HFF-Myc (cell line): ENCODE measurements around the gene TRPV6.

Experiments used
- DNase-seq: peaks from one replicate; pipeline ENCODE4 v3.0.0-alpha.2; 2011; ENCODE audit warnings: low read depth; ENCODE audit errors: extremely low read depth
- H3K4me3 ChIP-seq: replicated peaks from 2 replicates; pipeline ENCODE4 v1.5.1; 2011; ENCODE audit warnings: low read depth, mild to moderate bottlenecking, control low read depth, low read length
- CTCF ChIP-seq: IDR thresholded peaks from 2 replicates; pipeline ENCODE4 v1.5.1; 2012; ENCODE audit warnings: mild to moderate bottlenecking, low read depth, low read length, control low read depth; ENCODE audit errors: missing control alignments

The TRPV6 gene

GRCh38 chr7:142916508-142916907 is 31.0 kb upstream of the TRPV6 start:
- TF ChIP-seq CTCF = no peak
- no peak overlapping the region for H3K4me3 ChIP-seq
- DNase-seq = no peak

GRCh38 chr7:142915315-142915714 is 29.8 kb upstream of the TRPV6 start:
- H3K4me3 ChIP-seq = no peak overlapping the region
- no peak for DNase-seq
- no peak for TF ChIP-seq CTCF

GRCh38 chr7:142914121-142914520 is 28.6 kb upstream of the TRPV6 start:
- no peak for TF ChIP-seq CTCF
- no peak for DNase-seq
- no peak overlapping the region for H3K4me3 ChIP-seq

GRCh38 chr7:142913566-142913965 is 28.0 kb upstream of the TRPV6 start:
- H3K4me3 ChIP-seq = no peak overlapping the region
- no peak for TF ChIP-seq CTCF
- no peak for DNase-seq

- H3K4me3 ChIP-seq = no peak overlapping the region
- DNase-seq = no peak
- no peak for TF ChIP-seq CTCF
Measured at GRCh38 chr7:142913051-142913450, 27.5 kb upstream of the TRPV6 start.

- no peak for TF ChIP-seq CTCF
- DNase-seq = no peak
- no peak overlapping the region for H3K4me3 ChIP-seq
Measured at GRCh38 chr7:142910481-142910880, 24.9 kb upstream of the TRPV6 start.

- no peak for TF ChIP-seq CTCF
- no peak overlapping the region for H3K4me3 ChIP-seq
- no peak for DNase-seq
Measured at GRCh38 chr7:142910031-142910433, 24.5 kb upstream of the TRPV6 start.
